ENCODE results near the gene HEATR5B. TPM values are rescaled to one million over a fixed set of nuclear protein-coding genes. Genes with fewer than 3 reads are reported as not detected.

Gene HEATR5B
- total and polyA plus RNA-seq, 9 of the 15 experiments (the other 6 are each of a cell fraction or from before 2014, with no cell fraction given): 4.2 to 21.7 (median 12.2) TPM

- TF ChIP-seq ZBTB1 (CRISPR knock-in tag; IDR thresholded peaks at IDR 0.05; ENCODE audit: borderline replicate concordance, low read depth) (no peak), ZBTB2 (IDR thresholded peaks at IDR 0.05) (no peak), ZNF431 (CRISPR knock-in tag; IDR thresholded peaks at IDR 0.05) (no peak), ZBTB34 (CRISPR knock-in tag; IDR thresholded peaks at IDR 0.05) (no peak), ZBTB11 (CRISPR knock-in tag; IDR thresholded peaks at IDR 0.05) (no peak), L3MBTL2 (IDR thresholded peaks at IDR 0.05) (no peak), KDM4B (IDR thresholded peaks at IDR 0.05; ENCODE audit: borderline replicate concordance in 2 of 2, low read depth in 1 of 2) (no peak), SLC30A9 (CRISPR knock-in tag; IDR thresholded peaks at IDR 0.05) (no peak)
Measured at GRCh38 chr2:36952748-36953197, 131.4 kb downstream of the HEATR5B start (continued).
